K562 (cell line): ENCODE data around the gene HES4. TPM values are rescaled to one million over a fixed set of nuclear protein-coding genes. Genes with fewer than 3 reads are reported as not detected.

Source experiments
- CREM ChIP-seq: IDR thresholded peaks from 2 replicates; pipeline ENCODE4 v1.6.1; 2014; ENCODE audit warnings: antibody characterized with exemption, low read depth
- DDX20 ChIP-seq: fragments of 450-650 bp; IDR thresholded peaks from 2 replicates; pipeline ENCODE4 v1.6.1; 2016; ENCODE audit warnings: missing genetic modification characterization, low read depth, mild to moderate bottlenecking, missing compliant biosample characterization, moderate library complexity
- EZH2 ChIP-seq: IDR thresholded peaks from 2 replicates; pipeline ENCODE4 v1.6.1; 2012; ENCODE audit warnings: low read depth, mild to moderate bottlenecking, inconsistent platforms, low read length, borderline replicate concordance
- FOSL1 ChIP-seq: fragments of 200-800 bp; sonication (Bioruptor generic); conservative IDR thresholded peaks from 2 replicates; pipeline ENCODE4 v1.6.1; 2016; ENCODE audit warnings: missing genetic modification characterization, missing compliant biosample characterization
- HDAC2 ChIP-seq: fragments of 450-650 bp; IDR thresholded peaks from 2 replicates; pipeline ENCODE4 v1.6.1; 2016; ENCODE audit warnings: mild to moderate bottlenecking
- HDAC3 ChIP-seq: fragments of 450-650 bp; IDR thresholded peaks from 2 replicates; pipeline ENCODE4 v1.6.1; 2018; ENCODE audit warnings: borderline replicate concordance, mild to moderate bottlenecking, moderate library complexity; ENCODE audit not compliant: partially characterized antibody
- JUN ChIP-seq, 2 experiments: sonication (generic) in 1 of 2; formaldehyde crosslinking in 1 of 2; IDR thresholded peaks; 2 replicates each; pipeline versions ENCODE4 v1.6.1 to v1.8.0; 2012 to 2022; ENCODE audit warnings: borderline replicate concordance in 2 of 2, mild to moderate bottlenecking in 2 of 2, improper control_type of control experiment in 1 of 2, low read depth in 1 of 2, low read length in 1 of 2, missing genetic modification reagents in 1 of 2
- NFIX ChIP-seq: fragments of 250-450 bp; sonication (Bioruptor Pico); IDR thresholded peaks from 2 replicates; pipeline ENCODE4 v1.4.0; 2020; ENCODE audit warnings: low read depth, mild to moderate bottlenecking, moderate library complexity
- NR0B1 ChIP-seq: fragments of 450-650 bp; IDR thresholded peaks from one replicate; pipeline ENCODE4 v1.6.1; 2018; ENCODE audit warnings: mild to moderate bottlenecking, moderate library complexity; ENCODE audit not compliant: partially characterized antibody
- NR1H2 ChIP-seq: sonication (generic); formaldehyde crosslinking; IDR thresholded peaks from 2 replicates; pipeline ENCODE4 v1.4.0; 2020; ENCODE audit warnings: mild to moderate bottlenecking, missing genetic modification reagents
- OTX1 ChIP-seq: fragments of 450-650 bp; formaldehyde crosslinking; IDR thresholded peaks from 2 replicates; pipeline ENCODE4 v1.4.0; 2022; ENCODE audit warnings: mild to moderate bottlenecking
- PRMT5 ChIP-seq: sonication (generic); formaldehyde crosslinking; IDR thresholded peaks from 2 replicates; pipeline ENCODE4 v1.5.0; 2020; ENCODE audit warnings: missing genetic modification reagents
- PRPF4 ChIP-seq: fragments of 200-400 bp; formaldehyde crosslinking; IDR thresholded peaks from one replicate; pipeline ENCODE4 v1.6.1; 2017; ENCODE audit warnings: low read length, low read depth, mild to moderate bottlenecking; ENCODE audit not compliant: insufficient read depth, poor library complexity, severe bottlenecking
- RBM39 ChIP-seq: fragments of 200-400 bp; formaldehyde crosslinking; optimal IDR thresholded peaks from 2 replicates; pipeline ENCODE3; 2018; ENCODE audit warnings: low read depth, low read length
- SAFB ChIP-seq: fragments of 200-400 bp; formaldehyde crosslinking; IDR thresholded peaks from 2 replicates; pipeline ENCODE4 v1.6.1; 2017; ENCODE audit warnings: low read depth, low read length, borderline replicate concordance
- SMAD3 ChIP-seq: fragments of 450-650 bp; formaldehyde crosslinking; conservative IDR thresholded peaks from 2 replicates; pipeline ENCODE4 v1.4.0; 2020; ENCODE audit warnings: mild to moderate bottlenecking
- SNAPC5 ChIP-seq: fragments of 250-450 bp; sonication (Bioruptor Pico); IDR thresholded peaks from 2 replicates; pipeline ENCODE4 v1.8.0; 2021; ENCODE audit warnings: moderate library complexity, mild to moderate bottlenecking, inconsistent platforms
- SNRNP70 ChIP-seq: fragments of 200-400 bp; formaldehyde crosslinking; optimal IDR thresholded peaks from 2 replicates; pipeline ENCODE3; 2017; ENCODE audit warnings: low read depth, low read length
- TBP ChIP-seq: optimal IDR thresholded peaks from 2 replicates; pipeline ENCODE3; 2011; ENCODE audit warnings: low read depth, low read length, improper control_type of control experiment
- TCF15 ChIP-seq: fragments of 250-450 bp; sonication (Bioruptor Pico); IDR thresholded peaks from 2 replicates; pipeline ENCODE4 v1.8.0; 2022; ENCODE audit warnings: moderate library complexity, mild to moderate bottlenecking, inconsistent platforms
- XRCC5 ChIP-seq: fragments of 200-400 bp; formaldehyde crosslinking; IDR thresholded peaks from 2 replicates; pipeline ENCODE4 v1.6.1; 2017; ENCODE audit warnings: low read depth, mild to moderate bottlenecking, low read length
- ZBTB26 ChIP-seq: fragments of 450-650 bp; formaldehyde crosslinking; IDR thresholded peaks from 2 replicates; pipeline ENCODE4 v1.4.0; 2022; ENCODE audit warnings: missing genetic modification characterization
- ZNF124 ChIP-seq: sonication (generic); formaldehyde crosslinking; IDR thresholded peaks from 2 replicates; pipeline ENCODE4 v1.8.1; 2022; ENCODE audit warnings: missing genetic modification reagents
- ZNF655 ChIP-seq: fragments of 250-450 bp; sonication (Bioruptor Pico); IDR thresholded peaks from 2 replicates; pipeline ENCODE4 v1.5.0; 2021
- ZNF778 ChIP-seq: fragments of 450-650 bp; formaldehyde crosslinking; IDR thresholded peaks from 2 replicates; pipeline ENCODE4 v1.4.0; 2020; ENCODE audit warnings: mild to moderate bottlenecking, moderate library complexity
- polyA plus RNA-seq, 8 experiments: library from polyadenylated mRNA; depleted of rRNA in 4 of 8; stranded (reverse) in 5 of 8; unstranded in 3 of 8; fragments of >200 nt; fragmentation: Nextera tagmentation in 2 of 8; fragmentation: Illumina TruSeq in 1 of 8; extraction: Ambion mirVana in 2 of 8; extraction: Trizol in 1 of 8; gene quantifications; 2 replicates each; pipeline versions ENCODE4 v1.2.1 to v1.2.3, GENCODE V29; 2011 to 2014; ENCODE audit warnings: inconsistent platforms in 1 of 8, missing spikeins in 1 of 8
- total RNA-seq, 7 experiments: library from RNA; depleted of rRNA in 6 of 7; stranded (reverse); fragments of >200 nt in 6 of 7; fragmentation: Illumina TruSeq in 2 of 7; extraction: Trizol in 2 of 7; gene quantifications; 2 replicates each; pipeline versions ENCODE4 v1.2.1 to v1.2.3, GENCODE V29; 2011 to 2021; ENCODE audit warnings: low replicate concordance in 1 of 7

The HES4 gene
- total and polyA plus RNA-seq, 9 of the 15 experiments (the other 6 are each of a cell fraction or from before 2014, with no cell fraction given) = 0.21 to 43.7 (median 5.3) TPM; not detected in 2

GRCh38 chr1:998995-999724, 737 bp downstream of the HES4 start (continued):
- TF ChIP-seq JUN (IDR thresholded peaks at IDR 0.05; ENCODE audit: borderline replicate concordance, low read depth, low read length) (no peak), JUN (CRISPR knock-in tag; IDR thresholded peaks at IDR 0.05; ENCODE audit: borderline replicate concordance) (no peak), SAFB (no peak), SMAD3 (CRISPR knock-in tag) (no peak), EZH2 (no peak), PRMT5 (CRISPR knock-in tag) (no peak), ZBTB26 (CRISPR knock-in tag) (no peak), FOSL1 (tag) (no peak), SNRNP70 (no peak), PRPF4 (no peak), NFIX (CRISPR knock-in tag) (no peak), ZNF655 (CRISPR knock-in tag) (no peak), ZNF124 (CRISPR knock-in tag) (no peak), OTX1 (no peak), XRCC5 (no peak), RBM39 (no peak), TCF15 (CRISPR knock-in tag) (no peak), SNAPC5 (CRISPR knock-in tag) (no peak), DDX20 (no peak), HDAC3 (no peak), ZNF778 (no peak), CREM (peak; percentile 80), NR0B1 (no peak), HDAC2 (no peak), TBP (peak; percentile 16), NR1H2 (no peak)
